ENCODE results near the gene KCNS3. TPM values are rescaled to one million over a fixed set of nuclear protein-coding genes. Genes with fewer than 3 reads are reported as not detected.

KCNS3 gene
- total RNA-seq, 1 donor from 2014 or later: 20.3 TPM

Other genes starting within 250 kb of the KCNS3 start
- gene SMC6, start 124.9 kb upstream of the KCNS3 start, total RNA-seq: 14.1 TPM
- gene GEN1, start 124.5 kb upstream of the KCNS3 start, total RNA-seq: 11.2 TPM
- gene MSGN1, start 62.2 kb upstream of the KCNS3 start, total RNA-seq: not detected